OCI-LY7 (cell line): Measurements from ENCODE around the gene NAA38.

ENCODE experiments used
- CTCF ChIP-seq: fragments of 200-600 bp; sonication (generic); conservative IDR thresholded peaks from 2 replicates; pipeline ENCODE4 v1.5.1; 2014; ENCODE audit warnings: mild to moderate bottlenecking, antibody characterized with exemption, low read length, moderate library complexity, mixed read lengths
- EZH2phosphoT487 ChIP-seq: fragments of 200-600 bp; sonication (generic); IDR thresholded peaks from 2 replicates; pipeline ENCODE4 v1.6.1; 2018; ENCODE audit warnings: low read depth, borderline replicate concordance, mild to moderate bottlenecking, mixed run types, antibody characterized with exemption, low read length, moderate library complexity, mixed read lengths

- TF ChIP-seq CTCF (no peak), EZH2phosphoT487 (no peak)
These were observed 20.9 kb upstream of the NAA38 start for GRCh38 chr17:7878234-7878633.
